HG03460 (cell line): ENCODE measurements around the gene MAEA.

Experiments
- ATAC-seq: cut with Tn5 transposase; IDR thresholded peaks from one replicate; pipeline ENCODE4 v1.9.1; 2021; ENCODE audit not compliant: unreplicated experiment

The MAEA gene

GRCh38 chr4:1249731-1250526 is 39.8 kb upstream of the MAEA start:
- peak; percentile 11 for ATAC-seq

DNA sequence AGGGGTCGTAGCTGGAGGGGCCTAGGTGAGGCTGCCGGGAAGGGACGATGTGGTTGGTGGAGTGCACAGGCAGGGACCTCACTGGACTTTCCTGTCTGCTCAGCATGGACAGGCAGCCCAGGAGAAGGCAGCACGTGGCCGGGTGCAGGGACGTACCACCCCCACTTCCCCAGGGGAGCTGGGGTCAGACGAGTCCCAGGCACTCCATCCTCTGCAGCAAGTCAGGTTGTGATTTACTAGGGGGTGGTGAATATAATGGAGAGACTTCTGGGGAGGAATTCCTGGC is 39.2 kb upstream of the MAEA start:
- ATAC-seq, result no peak

DNA sequence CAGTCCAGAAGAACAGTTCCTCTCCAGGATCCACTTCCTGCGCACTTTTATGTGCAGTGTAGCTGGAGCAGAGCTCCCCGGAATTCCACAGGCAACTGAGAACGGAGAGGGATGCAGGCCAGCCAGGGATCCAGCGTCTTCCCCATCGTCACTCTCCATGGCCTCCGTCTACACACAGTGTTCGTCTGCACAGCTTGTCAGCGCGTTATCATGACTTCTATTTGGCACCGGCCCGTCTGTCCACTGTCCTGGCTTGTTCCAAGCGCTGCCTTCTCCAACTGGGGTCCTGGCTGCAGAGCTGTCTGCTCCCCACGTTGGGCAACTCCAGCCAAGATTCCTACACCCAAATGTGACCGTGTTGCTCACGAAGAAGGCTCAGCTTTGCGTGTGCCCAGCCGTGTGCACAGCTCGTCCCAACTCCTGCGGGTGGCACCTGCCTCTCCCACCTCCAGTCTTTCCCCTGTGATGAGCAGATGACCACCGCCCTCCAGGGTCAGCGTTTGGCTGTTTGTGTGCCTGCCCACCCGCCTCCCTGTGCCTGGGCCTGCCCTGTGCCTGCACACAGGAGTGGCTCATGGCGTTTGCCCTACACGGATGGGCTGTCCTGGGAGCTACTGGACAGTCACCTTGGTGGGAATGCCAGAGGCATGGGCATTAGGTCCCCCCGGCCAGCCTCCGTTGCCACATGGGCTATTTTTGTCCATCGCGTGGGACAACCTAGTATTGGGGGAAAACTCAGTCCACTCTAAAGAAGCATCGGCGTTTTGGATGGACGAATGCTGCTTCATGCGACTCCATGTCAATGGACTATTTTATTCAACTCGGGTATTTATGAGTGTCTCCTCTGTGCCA is 38.5 kb upstream of the MAEA start:
- ATAC-seq, result no peak

DNA sequence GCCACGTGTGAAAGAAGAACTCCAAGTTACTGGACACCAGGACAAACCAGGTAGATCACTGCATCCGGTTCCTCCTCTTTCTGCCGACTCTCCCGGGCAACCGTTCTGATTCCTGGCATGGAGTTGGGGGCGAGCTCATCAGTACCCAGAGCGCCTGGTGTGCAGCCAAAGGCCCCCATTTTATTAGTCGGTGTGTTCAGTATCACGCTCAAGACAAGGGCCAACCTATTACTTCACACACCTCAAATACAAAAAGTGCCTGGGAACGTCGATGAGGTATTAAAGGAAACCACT is 38.0 kb upstream of the MAEA start:
- no peak for ATAC-seq

- ATAC-seq, result no peak
These were observed 36.7 kb upstream of the MAEA start for GRCh38 chr4:1252928-1253492.

- no peak for ATAC-seq
These were observed 35.9 kb upstream of the MAEA start for GRCh38 chr4:1253831-1254230.

- ATAC-seq, result no peak
These were observed 34.5 kb upstream of the MAEA start for GRCh38 chr4:1255151-1255550.

GRCh38 chr4:1255699-1256098 is 34.0 kb upstream of the MAEA start:
- no peak for ATAC-seq

- ATAC-seq, result no peak
These were observed 31.2 kb upstream of the MAEA start for GRCh38 chr4:1258457-1258856.

- no peak for ATAC-seq
These were observed 29.7 kb upstream of the MAEA start for GRCh38 chr4:1259966-1260365.

- ATAC-seq, result no peak
These were observed 29.1 kb upstream of the MAEA start for GRCh38 chr4:1260418-1261106.

- ATAC-seq, result no peak
These were observed 28.4 kb upstream of the MAEA start for GRCh38 chr4:1261107-1261928.

- ATAC-seq, result no peak
These were observed 24.7 kb upstream of the MAEA start for GRCh38 chr4:1264942-1265341.

DNA sequence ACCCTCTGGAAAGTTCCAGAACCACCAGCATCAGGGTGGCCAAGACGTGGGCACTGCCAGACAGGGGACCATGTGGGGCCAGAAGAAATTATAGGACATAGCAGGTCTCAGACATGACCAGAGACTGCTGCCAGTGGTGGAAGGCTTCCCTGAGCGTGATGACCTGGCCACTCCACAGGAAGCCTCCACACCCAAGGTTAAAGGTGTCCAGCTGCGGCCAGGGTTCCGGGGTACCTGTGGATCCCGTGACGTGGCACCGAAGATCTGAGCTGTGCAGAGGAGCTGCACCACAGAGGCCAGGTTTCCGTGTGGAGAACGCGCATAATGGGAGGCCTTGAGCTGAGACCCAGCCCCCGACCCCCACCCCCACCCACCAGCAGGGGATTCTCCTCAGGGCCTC is 24.3 kb upstream of the MAEA start:
- no peak for ATAC-seq

- ATAC-seq, result no peak
These were observed 22.6 kb upstream of the MAEA start for GRCh38 chr4:1266881-1267763.

- ATAC-seq, result no peak
These were observed 20.5 kb upstream of the MAEA start for GRCh38 chr4:1269209-1269608.

GRCh38 chr4:1271686-1272085 is 18.0 kb upstream of the MAEA start:
- ATAC-seq, result no peak

DNA sequence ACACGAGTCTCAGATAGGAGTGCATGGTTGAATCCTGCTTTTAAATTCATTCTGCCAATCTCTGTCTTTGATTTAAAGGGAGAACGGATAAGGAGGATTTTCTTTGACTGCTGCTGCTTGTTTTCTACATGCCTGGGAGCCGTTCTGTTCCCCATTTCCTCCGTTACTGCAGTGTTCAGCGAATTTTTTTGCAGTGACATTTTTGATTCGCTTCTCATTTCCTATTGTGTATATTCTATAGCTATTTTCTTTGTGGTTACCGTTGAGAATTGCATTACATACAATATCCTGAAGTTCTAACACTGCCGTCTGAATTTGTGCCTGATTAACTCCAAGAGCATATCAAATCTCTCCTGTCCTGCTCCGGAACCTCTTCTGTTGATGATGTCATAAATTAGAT is 14.8 kb upstream of the MAEA start:
- no peak for ATAC-seq

- no peak for ATAC-seq
These were observed 12.7 kb upstream of the MAEA start for GRCh38 chr4:1276984-1277383.
